HG03575 (cell line): ENCODE results near the gene MEGF8.

Experiments
- ATAC-seq: cut with Tn5 transposase; IDR thresholded peaks from one replicate; pipeline ENCODE4 v1.9.1; 2021; ENCODE audit not compliant: unreplicated experiment, insufficient number of reproducible peaks, low FRiP score; ENCODE audit errors: extremely low read depth

MEGF8 gene

GRCh38 chr19:42285541-42285941 lies 39.9 kb upstream of the MEGF8 start:
- ATAC-seq, result no peak

GRCh38 chr19:42285988-42286348 lies 39.5 kb upstream of the MEGF8 start:
- no peak for ATAC-seq

DNA sequence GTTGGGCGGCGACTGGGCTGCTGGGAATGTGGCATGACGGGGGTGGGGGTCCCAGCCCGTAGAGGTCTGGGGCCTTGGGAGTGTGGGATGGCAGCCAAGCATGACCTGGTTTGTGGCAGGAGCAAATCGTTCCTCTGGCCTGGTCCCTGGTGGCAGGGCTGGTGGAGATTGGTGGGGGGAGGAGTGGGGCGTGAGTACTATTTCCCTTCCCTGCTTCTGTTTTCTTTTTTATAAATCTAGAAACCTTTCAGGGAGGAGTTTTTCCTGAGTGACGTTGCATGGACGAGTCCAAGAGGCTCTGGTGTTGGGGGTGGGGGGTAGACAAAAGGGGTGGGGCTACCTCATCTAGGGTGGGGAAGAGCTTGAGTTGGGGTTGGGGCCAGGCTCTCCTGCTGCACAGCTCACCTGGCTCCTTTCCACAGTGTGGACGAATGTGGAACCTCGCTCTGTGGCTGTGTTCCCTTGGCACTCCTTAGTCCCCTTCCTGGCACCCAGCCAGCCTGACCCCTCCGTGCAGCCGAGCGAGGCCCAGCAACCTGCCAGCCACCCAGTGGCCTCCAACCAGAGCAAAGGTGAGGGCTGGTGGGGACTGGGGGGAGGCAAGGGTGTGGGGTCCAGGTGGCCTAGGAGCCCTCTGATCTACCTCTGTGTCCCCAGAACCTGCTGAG lies 39.0 kb upstream of the MEGF8 start:
- ATAC-seq, result no peak

DNA sequence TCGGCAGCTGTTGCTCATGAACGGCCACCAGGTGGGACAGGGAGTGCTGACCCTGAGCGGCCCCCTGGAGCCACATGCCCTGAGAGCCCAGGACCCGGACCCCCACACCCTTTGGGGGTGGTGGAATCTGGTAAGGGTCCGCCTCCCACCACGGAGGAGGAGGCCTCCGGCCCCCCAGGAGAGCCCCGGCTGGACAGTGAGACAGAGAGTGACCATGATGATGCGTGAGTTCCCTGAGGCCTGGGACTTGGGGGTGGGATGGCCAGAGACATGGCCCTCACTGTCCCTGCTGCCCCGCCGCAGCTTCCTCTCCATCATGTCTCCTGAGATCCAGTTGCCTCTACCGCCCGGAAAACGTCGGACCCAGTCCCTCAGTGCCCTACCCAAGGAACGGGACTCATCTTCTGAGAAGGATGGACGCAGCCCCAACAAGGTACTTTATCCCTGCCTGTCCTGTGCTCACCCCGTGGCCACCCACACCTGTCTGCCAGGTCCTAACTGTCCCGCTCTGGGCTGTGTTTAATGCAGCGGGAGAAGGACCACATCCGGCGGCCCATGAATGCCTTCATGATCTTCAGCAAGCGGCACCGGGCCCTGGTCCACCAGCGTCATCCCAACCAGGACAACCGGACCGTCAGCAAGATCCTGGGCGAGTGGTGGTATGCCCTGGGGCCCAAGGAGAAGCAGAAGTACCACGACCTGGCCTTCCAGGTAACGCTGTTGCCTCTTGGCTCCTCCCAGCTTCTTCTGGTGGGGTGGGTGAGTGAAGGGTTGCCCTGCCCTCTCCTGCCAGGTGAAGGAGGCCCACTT lies 38.2 kb upstream of the MEGF8 start:
- no peak for ATAC-seq

- ATAC-seq, result no peak
Observed at GRCh38 chr19:42287827-42288107, 37.7 kb upstream of the MEGF8 start.

GRCh38 chr19:42288387-42288786 lies 37.0 kb upstream of the MEGF8 start:
- no peak for ATAC-seq

GRCh38 chr19:42288881-42289555 lies 36.4 kb upstream of the MEGF8 start:
- no peak for ATAC-seq

- no peak for ATAC-seq
Observed at GRCh38 chr19:42289556-42290041, 35.8 kb upstream of the MEGF8 start.

GRCh38 chr19:42290136-42290522 lies 35.3 kb upstream of the MEGF8 start:
- ATAC-seq, result no peak

DNA sequence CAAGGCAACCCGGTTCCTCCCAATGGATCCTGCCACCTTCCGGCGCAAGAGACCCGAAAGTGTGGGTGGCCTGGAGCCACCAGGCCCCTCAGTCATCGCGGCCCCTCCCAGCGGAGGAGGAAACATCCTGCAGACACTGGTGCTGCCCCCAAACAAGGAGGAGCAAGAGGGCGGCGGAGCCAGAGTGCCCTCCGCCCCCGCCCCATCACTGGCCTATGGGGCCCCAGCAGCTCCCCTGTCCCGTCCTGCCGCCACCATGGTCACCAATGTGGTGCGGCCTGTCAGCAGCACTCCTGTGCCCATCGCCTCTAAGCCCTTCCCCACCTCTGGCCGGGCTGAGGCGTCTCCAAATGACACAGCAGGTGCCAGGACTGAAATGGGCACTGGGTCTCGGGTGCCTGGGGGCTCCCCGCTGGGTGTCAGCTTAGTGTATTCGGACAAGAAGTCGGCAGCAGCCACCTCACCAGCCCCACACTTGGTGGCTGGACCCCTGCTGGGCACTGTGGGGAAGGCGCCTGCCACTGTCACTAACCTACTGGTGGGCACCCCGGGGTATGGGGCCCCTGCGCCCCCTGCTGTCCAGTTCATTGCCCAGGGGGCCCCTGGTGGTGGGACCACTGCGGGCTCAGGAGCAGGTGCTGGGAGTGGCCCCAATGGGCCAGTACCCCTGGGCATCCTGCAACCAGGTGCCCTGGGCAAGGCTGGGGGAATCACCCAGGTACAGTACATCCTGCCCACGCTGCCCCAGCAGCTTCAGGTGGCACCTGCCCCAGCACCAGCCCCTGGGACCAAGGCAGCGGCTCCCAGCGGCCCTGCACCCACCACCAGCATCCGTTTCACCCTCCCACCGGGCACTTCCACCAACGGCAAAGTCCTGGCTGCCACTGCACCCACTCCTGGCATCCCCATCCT lies 34.7 kb upstream of the MEGF8 start:
- ATAC-seq, result no peak

- ATAC-seq, result no peak
Observed at GRCh38 chr19:42291435-42291810, 34.0 kb upstream of the MEGF8 start.

GRCh38 chr19:42292042-42292960 lies 33.1 kb upstream of the MEGF8 start:
- no peak for ATAC-seq

DNA sequence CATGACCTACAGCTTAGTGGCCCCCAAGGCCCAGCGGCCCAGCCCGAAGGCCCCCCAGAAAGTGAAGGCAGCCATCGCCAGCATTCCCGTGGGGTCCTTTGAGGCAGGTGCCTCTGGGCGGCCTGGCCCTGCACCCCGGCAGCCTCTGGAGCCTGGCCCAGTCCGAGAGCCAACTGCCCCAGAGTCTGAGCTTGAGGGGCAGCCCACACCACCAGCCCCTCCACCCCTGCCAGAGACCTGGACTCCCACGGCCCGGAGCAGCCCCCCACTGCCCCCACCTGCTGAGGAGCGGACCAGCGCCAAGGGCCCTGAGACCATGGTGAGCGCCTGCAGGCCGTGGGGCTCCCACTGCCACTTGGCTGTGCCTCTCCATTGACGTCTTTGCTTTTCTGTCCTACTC lies 32.5 kb upstream of the MEGF8 start:
- ATAC-seq, result no peak

GRCh38 chr19:42293540-42293939 lies 31.9 kb upstream of the MEGF8 start:
- ATAC-seq, result no peak

DNA sequence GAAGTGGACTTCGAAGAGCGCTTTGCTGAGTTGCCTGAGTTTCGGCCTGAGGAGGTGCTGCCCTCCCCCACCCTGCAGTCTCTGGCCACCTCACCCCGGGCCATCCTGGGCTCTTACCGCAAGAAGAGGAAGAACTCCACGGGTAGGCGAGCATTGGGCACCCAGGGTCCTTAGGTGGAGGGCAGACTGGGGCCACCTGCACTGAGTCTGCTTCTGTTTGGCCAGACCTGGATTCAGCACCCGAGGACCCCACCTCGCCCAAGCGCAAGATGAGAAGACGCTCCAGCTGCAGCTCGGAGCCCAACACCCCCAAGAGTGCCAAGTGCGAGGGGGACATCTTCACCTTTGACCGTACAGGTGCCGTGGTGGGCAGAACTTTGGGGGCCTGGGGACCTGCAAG lies 31.5 kb upstream of the MEGF8 start:
- no peak for ATAC-seq

DNA sequence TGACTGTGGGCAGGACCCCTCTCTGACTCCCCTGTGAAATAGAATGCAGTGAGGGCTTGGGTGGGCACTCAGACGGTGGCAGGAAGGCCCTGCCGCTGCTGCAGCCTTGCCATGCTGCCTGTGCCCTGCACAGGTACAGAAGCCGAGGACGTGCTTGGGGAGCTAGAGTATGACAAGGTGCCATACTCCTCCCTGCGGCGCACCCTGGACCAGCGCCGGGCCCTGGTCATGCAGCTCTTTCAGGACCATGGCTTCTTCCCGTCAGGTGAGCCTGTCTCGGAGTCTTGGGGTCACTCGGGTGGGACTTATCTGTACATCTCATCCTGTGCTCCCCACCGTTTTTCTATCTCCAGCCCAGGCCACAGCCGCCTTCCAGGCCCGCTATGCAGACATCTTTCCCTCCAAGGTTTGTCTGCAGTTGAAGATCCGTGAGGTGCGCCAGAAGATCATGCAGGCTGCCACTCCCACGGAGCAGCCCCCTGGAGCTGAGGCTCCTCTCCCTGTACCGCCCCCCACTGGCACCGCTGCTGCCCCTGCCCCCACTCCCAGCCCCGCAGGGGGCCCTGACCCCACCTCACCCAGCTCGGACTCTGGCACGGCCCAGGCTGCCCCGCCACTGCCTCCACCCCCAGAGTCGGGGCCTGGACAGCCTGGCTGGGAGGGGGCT lies 30.8 kb upstream of the MEGF8 start:
- ATAC-seq, result no peak

DNA sequence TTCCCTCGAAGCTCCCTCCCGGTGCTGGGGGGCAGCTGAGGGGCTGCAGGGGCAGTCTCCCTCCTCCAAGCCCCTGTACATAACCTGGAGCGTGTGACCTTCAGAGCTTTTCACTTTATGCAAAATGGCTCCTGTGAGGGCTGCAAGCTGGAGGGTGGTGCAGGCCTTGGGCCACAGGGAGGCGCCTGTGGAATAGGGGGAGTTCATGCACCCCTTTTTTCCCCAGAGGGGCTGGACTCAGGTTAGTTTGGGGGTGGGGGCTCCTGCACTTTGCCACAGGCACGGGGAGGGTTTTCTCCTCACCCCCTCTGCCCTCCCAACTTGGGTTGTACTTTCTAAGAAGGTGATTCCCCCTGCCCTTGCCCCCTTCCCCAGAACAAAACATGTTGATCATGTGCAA lies 30.1 kb upstream of the MEGF8 start:
- no peak for ATAC-seq
